Stimulated activated CD8-positive, alpha-beta memory T cell treated with anti-CD3 and anti-CD28 coated beads, Interleukin-4, amount 100 ng/mL, for 4 hours (primary cell): ENCODE data around the gene CALML6.

ENCODE experiments used
- DNase-seq, 2 donors: peaks; one replicate each; pipeline ENCODE4 v3.0.0-alpha.2; 2020; ENCODE audit warnings: low read depth in 2 of 2, low spot score in 1 of 2

The CALML6 gene

GRCh38 chr1:1964811-1965210, 49.8 kb downstream of the CALML6 start:
- no peak for DNase-seq

- no peak for DNase-seq
These were observed 50.5 kb downstream of the CALML6 start for GRCh38 chr1:1965546-1965945.

- no peak for DNase-seq
These were observed 51.1 kb downstream of the CALML6 start for GRCh38 chr1:1966071-1966740.
